GM19035 (cell line): ENCODE results near the gene CBX1.

Experiments used
- ATAC-seq: cut with Tn5 transposase; IDR thresholded peaks from one replicate; pipeline ENCODE4 v1.9.1; 2021; ENCODE audit not compliant: unreplicated experiment

CBX1 gene

GRCh38 chr17:48027322-48027981 is 73.8 kb downstream of the CBX1 start:
- ATAC-seq: no peak

- no peak for ATAC-seq
These were observed 74.6 kb downstream of the CBX1 start for GRCh38 chr17:48026502-48027321.

GRCh38 chr17:48025904-48026501 is 75.3 kb downstream of the CBX1 start:
- ATAC-seq: no peak

DNA sequence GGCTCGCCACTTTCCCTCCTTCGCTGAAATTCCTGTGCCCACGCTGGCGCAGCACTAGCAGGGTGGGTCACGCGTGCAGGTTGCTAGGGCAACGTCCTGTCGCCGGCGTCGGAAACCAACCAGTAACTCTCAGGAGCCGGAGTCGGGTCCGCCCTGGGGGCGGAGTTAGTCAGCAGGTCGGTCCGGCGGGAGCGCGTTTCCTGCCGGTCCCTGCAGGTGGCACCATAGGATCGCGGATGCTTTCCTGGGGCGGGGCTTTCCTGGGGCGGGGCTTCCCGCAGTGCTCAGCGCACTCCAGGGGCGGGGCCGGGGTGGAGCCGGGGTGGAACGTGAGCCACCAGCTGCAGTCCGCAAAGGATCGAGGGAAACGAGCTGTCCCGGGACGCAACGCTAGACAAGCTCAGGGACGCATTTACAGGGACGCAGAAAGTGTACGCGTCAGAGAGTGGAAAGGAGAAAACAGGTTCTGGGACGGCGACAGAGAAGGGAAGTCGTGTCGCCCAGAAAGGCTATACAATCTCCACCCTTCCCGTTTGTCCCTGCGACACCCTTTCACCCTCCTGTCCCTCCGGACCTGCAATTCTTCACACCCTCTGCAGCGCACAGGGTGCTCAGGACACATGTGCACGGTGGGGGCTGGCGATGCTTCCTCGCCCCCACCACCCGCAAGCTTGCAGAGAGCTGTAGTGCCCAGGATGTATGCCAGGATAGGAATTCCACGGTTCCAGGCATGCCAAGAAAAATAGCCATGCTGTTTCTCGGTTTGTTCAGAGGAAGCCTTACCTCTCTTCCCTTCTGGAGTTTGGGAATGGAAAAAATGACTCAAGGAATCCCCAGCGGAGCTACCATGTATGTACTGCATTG is 76.0 kb downstream of the CBX1 start:
- peak; percentile 82 for ATAC-seq

DNA sequence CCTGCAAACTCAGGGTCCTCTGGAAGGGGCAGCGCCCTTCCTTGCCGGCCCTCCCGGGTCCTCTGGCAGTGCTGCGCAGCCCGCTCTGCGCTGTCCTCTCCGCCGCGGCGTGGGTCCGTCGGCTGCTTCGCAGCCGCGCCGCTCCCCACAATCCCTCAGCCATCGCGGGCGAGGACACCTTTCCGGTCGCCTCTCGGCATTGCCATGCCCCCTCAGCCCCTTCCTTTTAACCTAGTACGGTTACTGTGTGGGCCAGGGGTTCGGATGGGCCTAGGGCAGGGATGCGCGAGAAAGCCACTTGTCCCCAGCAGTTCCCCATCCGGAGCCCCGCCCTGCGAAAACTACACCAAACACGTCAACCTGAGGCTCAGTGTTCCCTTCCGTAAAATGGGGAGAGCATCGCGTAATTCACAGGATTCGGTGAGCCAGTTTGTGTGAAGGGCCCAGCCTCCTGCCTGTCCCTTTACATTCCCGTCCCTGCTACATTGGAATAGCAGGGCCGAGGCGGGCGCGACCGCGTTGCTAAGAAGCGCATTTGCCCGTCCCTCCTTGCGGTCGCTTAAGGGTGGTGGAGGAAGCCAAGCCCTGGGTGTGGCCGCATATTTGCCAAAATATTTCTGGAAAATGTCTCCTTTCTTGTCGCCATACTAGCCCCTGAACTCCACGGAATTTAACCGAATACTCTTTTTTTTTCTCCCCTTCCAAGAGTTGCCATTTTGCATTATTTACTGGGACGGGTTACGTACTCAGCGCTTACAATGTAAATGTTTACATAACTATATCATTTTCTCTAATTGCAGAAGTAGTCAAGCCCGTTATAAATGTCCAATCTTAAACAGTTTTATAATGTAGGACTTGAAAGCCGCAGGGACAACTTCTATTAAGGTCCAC is 76.9 kb downstream of the CBX1 start:
- peak; percentile 16 for ATAC-seq

DNA sequence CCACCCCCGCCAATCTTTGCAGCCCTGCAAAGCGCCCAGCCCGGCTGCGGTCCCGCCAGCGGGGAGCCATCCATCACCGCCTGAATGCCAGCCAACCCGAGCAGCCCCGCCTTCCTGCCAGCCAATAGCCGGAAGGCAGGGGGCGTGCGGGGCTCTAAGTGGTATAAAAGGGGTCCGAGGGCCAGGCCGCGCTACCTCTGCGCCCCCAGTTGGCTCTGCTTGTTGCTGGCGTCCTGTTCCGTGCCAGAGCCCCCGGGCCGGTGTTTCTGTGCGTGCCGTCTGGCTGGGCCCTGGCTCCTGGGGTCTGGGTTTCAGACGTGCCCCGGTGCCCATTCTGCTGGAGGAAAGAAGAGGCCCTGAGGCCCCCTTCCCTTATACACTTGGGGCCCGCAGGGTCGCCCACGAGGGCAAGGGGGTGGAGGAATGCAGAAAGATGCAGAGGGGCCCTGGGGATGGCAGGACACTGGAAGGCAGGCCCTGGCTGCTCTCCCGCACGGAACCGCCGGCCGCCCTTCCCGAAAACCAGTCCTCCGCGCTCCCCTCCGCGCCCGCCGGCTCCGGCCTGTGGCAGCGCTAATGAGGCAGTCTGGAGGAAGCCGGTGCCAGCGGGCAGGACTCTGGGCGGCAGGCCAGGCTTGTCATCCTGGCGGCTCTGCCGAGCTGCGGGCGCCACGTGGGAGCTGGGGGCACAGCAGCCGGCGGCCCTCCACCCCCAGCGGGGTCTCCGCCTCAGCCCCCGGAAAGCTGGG is 77.7 kb downstream of the CBX1 start:
- ATAC-seq: no peak

- ATAC-seq: no peak
These were observed 78.4 kb downstream of the CBX1 start for GRCh38 chr17:48022901-48023300.

DNA sequence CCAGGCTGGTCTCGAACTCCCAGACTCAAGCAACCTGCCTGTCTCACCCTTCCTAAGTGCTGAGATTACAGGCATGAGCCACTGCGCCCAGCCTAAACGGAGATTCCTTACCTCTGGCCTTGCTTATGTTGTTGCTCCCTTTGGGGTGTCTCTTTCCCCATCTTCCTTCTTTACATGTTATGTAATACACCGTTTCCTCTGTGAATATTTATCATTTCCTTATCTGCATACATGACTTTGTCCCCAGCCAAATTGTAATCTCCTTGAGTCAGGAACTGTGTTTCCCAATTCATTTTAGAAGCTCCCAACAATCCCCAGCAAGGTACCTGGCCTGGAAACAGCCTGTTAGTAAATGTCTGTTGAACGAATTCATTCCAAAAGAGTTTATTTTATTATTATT is 79.3 kb downstream of the CBX1 start:
- no peak for ATAC-seq
